ENCODE results near the gene UNC13B. TPM values are rescaled to one million over a fixed set of nuclear protein-coding genes. Genes with fewer than 3 reads are reported as not detected.

UNC13B gene
- total and polyA plus RNA-seq, 2 donors (not counting 1 experiment from before 2014, with no cell fraction given), result 0.19 to 0.25 TPM

GRCh38 chr9:35190203-35190602, 28.4 kb downstream of the UNC13B start:
- ATAC-seq (ENCODE audit: low read depth) (no peak), DNase-seq (no peak)
- Histone ChIP-seq H3K9me3 (ENCODE audit: control extremely low read depth in 1 of 3, control insufficient read depth in 2 of 3, insufficient read depth in 1 of 3, low read length in 2 of 3) (peaks cover 2 to 26% (median 25%) of the 10 kb centered on the region in 3 donors), H3K79me2 (ENCODE audit: control insufficient read depth, insufficient read depth, low read length) (no peaks in the 10 kb centered on the region), H3K9ac (ENCODE audit: low read length) (no peak overlapping the region), H2AFZ (ENCODE audit: insufficient read depth, low read depth, low read length, poor library complexity, severe bottlenecking) (no peak overlapping the region), H3K36me3 (replicated peaks in 1 of 2; ENCODE audit: control extremely low read depth in 1 of 2, control insufficient read depth in 1 of 2, extremely low read depth in 1 of 2, insufficient read depth in 2 of 2, low read length in 1 of 2) (no peaks in the 10 kb centered on the region), H3K4me1 (ENCODE audit: control insufficient read depth in 2 of 2, insufficient read depth in 2 of 2, low read length in 2 of 2) (no peaks in the 10 kb centered on the region), H4K20me1 (ENCODE audit: control insufficient read depth, insufficient read depth, low read length, poor library complexity, severe bottlenecking) (no peaks in the 10 kb centered on the region), H3K4me2 (replicated peaks; ENCODE audit: low read depth, low read length, poor library complexity, severe bottlenecking) (no peak overlapping the region), H3K27ac (ENCODE audit: low read length in 2 of 2) (no peak overlapping the region), H3K4me3 (ENCODE audit: control extremely low read depth in 1 of 5, extremely low read depth in 1 of 5, insufficient read depth in 1 of 5, low read depth in 2 of 5, low read length in 4 of 5) (no peak overlapping the region), H3K27me3 (replicated peaks in 1 of 4; ENCODE audit: control extremely low read depth in 1 of 4, control insufficient read depth in 3 of 4, insufficient read depth in 4 of 4, low read length in 3 of 4) (no peaks in the 10 kb centered on the region)
- CTCF ChIA-PET, result no interaction called here
- WGBS (ENCODE audit: insufficient coverage), result no CpG with 5 or more reads among the region's 1 CpG
- Mint-ChIP-seq H3K27ac (no peak overlapping the region), H3K4me1 (no peaks in the 10 kb centered on the region), H3K4me3 (no peak overlapping the region), H3K9me3 (ENCODE audit: insufficient read depth) (peaks cover 9% of the 10 kb centered on the region), H3K27me3 (no peaks in the 10 kb centered on the region)
- intact Hi-C loops (cut with micrococcal nuclease), result no loop called here
- TF ChIP-seq EZH2 (IDR thresholded peaks at IDR 0.05; ENCODE audit: borderline replicate concordance, insufficient read depth, low read depth, low read length, poor library complexity, severe bottlenecking), result no peak
- TF ChIP-seq CTCF (IDR thresholded peaks at IDR 0.05), result no peak
- POLR2A ChIA-PET, result no interaction called here

DNA sequence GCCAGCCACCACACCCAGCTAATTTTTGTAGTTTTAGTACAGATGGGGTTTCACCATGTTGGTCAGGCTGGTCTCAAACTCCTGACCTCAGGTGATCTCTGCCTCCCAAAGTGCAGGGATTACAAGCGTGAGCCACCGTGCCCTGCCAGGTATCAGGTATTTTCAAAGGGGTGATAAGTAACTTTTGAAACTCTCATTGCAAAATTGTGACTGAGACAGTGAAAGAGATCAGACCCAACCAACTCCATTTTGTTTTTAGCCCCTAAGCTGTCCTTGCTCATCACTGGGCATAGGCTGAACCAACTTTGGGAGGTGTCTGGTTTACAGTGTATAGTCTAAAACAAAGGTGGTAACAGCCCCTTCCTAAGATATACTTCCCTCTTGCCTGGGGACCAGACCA, 29.3 kb downstream of the UNC13B start:
- Histone ChIP-seq H3K27me3 (replicated peaks in 1 of 4; ENCODE audit: control extremely low read depth in 1 of 4, control insufficient read depth in 3 of 4, insufficient read depth in 4 of 4, low read length in 3 of 4) (no peaks in the 10 kb centered on the region), H3K27ac (ENCODE audit: low read length in 2 of 2) (no peak overlapping the region), H3K79me2 (ENCODE audit: control insufficient read depth, insufficient read depth, low read length) (no peaks in the 10 kb centered on the region), H3K4me1 (ENCODE audit: control insufficient read depth in 2 of 2, insufficient read depth in 2 of 2, low read length in 2 of 2) (no peaks in the 10 kb centered on the region), H3K9ac (ENCODE audit: low read length) (no peak overlapping the region), H3K9me3 (ENCODE audit: control extremely low read depth in 1 of 3, control insufficient read depth in 2 of 3, insufficient read depth in 1 of 3, low read length in 2 of 3) (peaks cover 2 to 26% (median 25%) of the 10 kb centered on the region in 3 donors), H4K20me1 (ENCODE audit: control insufficient read depth, insufficient read depth, low read length, poor library complexity, severe bottlenecking) (no peaks in the 10 kb centered on the region), H3K4me3 (ENCODE audit: control extremely low read depth in 1 of 5, extremely low read depth in 1 of 5, insufficient read depth in 1 of 5, low read depth in 2 of 5, low read length in 4 of 5) (no peak overlapping the region), H3K36me3 (replicated peaks in 1 of 2; ENCODE audit: control extremely low read depth in 1 of 2, control insufficient read depth in 1 of 2, extremely low read depth in 1 of 2, insufficient read depth in 2 of 2, low read length in 1 of 2) (no peaks in the 10 kb centered on the region), H2AFZ (ENCODE audit: insufficient read depth, low read depth, low read length, poor library complexity, severe bottlenecking) (no peak overlapping the region), H3K4me2 (replicated peaks; ENCODE audit: low read depth, low read length, poor library complexity, severe bottlenecking) (no peak overlapping the region)
- no peak overlapping the region for H3K4me3 Mint-ChIP-seq
- ChIA-PET POLR2A (no interaction called here), CTCF (no interaction called here)
- DNase-seq (no peak), ATAC-seq (ENCODE audit: low read depth) (no peak)
- intact Hi-C loops (cut with micrococcal nuclease), result no loop called here
- no peaks in the 10 kb centered on the region for H3K27me3 Mint-ChIP-seq
- no peak overlapping the region for H3K27ac Mint-ChIP-seq
- peaks cover 9% of the 10 kb centered on the region for H3K9me3 Mint-ChIP-seq (ENCODE audit: insufficient read depth)
- TF ChIP-seq CTCF (IDR thresholded peaks at IDR 0.05) (no peak), EZH2 (IDR thresholded peaks at IDR 0.05; ENCODE audit: borderline replicate concordance, insufficient read depth, low read depth, low read length, poor library complexity, severe bottlenecking) (no peak)
- no peaks in the 10 kb centered on the region for H3K4me1 Mint-ChIP-seq
- WGBS (ENCODE audit: insufficient coverage), result 100% methylated on average over 2 of the region's 2 CpGs

Measured in B cell (primary cell).